ENCODE measurements around the gene SESN2. TPM values are rescaled to one million over a fixed set of nuclear protein-coding genes. Genes with fewer than 3 reads are reported as not detected.

The SESN2 gene
- total RNA-seq, 1 donor from 2014 or later: 14.1 TPM

Other genes with a start within 250 kb of the SESN2 start
- gene EYA3, start 170.9 kb upstream of the SESN2 start, total RNA-seq: 32.9 and 34.7 TPM in 2 replicates
- 0.40 and 0.57 TPM in 2 replicates for gene PTAFR, start 82.8 kb upstream of the SESN2 start, total RNA-seq
- 98.4 and 103 TPM in 2 replicates for gene DNAJC8, start 26.5 kb upstream of the SESN2 start, total RNA-seq
- gene ATP5IF1, start 23.4 kb upstream of the SESN2 start, total RNA-seq: 139 and 142 TPM in 2 replicates
- gene MED18, start 69.5 kb downstream of the SESN2 start, total RNA-seq: 20.8 and 23.2 TPM in 2 replicates
- gene PHACTR4, start 110.2 kb downstream of the SESN2 start, total RNA-seq: 29.6 and 30.5 TPM in 2 replicates
- 143 and 145 TPM in 2 replicates for gene RCC1, start 246.5 kb downstream of the SESN2 start, total RNA-seq